Endothelial cell of umbilical vein (primary cell): ENCODE measurements around the gene PSMB5. TPM values are rescaled to one million over a fixed set of nuclear protein-coding genes. Genes with fewer than 3 reads are reported as not detected.

Experiments
- BruUV-seq: library from RNA; stranded (reverse); fragments of 400-500 nt; replicated peaks from 2 replicates; lab custom pipeline; 2021; lab: Mats Ljungman, UMichigan
- CTCF ChIA-PET: fragments of 300-600, 350-600 bp; sonication (Branson Sonifier 250); formaldehyde crosslinking; loops from one replicate; lab custom pipeline; 2021; ENCODE audit warnings: antibody characterized with exemption, inconsistent platforms; lab: Charles Lee
- POLR2A ChIA-PET: fragments of 300-600, 350-600 bp; sonication (Branson Sonifier 250); formaldehyde crosslinking; loops from one replicate; lab custom pipeline; 2021; ENCODE audit warnings: antibody characterized with exemption, inconsistent platforms; lab: Charles Lee
- DNase-seq: peaks from one replicate; pipeline ENCODE4 v3.0.0-alpha.2; 2011; ENCODE audit warnings: low read depth, low spot score
- FAIRE-seq: peaks from 2 replicates; lab custom pipeline; 2011; peaks lifted over from hg19 to GRCh38; lab: Jason Lieb, UNC
- H2AFZ ChIP-seq: 2 replicates; pipeline ENCODE4 v1.6.0; 2012; ENCODE audit warnings: low read depth, low read length, control low read depth, inconsistent platforms
- H3K27ac ChIP-seq: 2 replicates; pipeline ENCODE4 v1.5.1; 2011; ENCODE audit warnings: low read depth, mild to moderate bottlenecking, control low read depth, low read length, moderate library complexity; ENCODE audit not compliant: insufficient read depth
- H3K27me3 ChIP-seq, 2 experiments: 2 replicates each; pipeline versions ENCODE4 v1.6.0 to v1.6.1; 2011; ENCODE audit warnings: low read length in 2 of 2, mixed read lengths in 1 of 2; ENCODE audit not compliant: control insufficient read depth in 2 of 2, insufficient read depth in 2 of 2
- H3K36me3 ChIP-seq, 2 experiments: 2 replicates in 1 of 2; 3 replicates in 1 of 2; pipeline ENCODE4 v1.5.1; 2011; ENCODE audit warnings: low read length in 2 of 2, mild to moderate bottlenecking in 1 of 2, moderate library complexity in 1 of 2; ENCODE audit not compliant: control insufficient read depth in 2 of 2, insufficient read depth in 2 of 2; ENCODE audit errors: extremely low read depth in 1 of 2
- H3K4me1 ChIP-seq: 3 replicates; pipeline ENCODE4 v1.5.1; 2011; ENCODE audit warnings: mild to moderate bottlenecking, low read length; ENCODE audit not compliant: control insufficient read depth, insufficient read depth; ENCODE audit errors: extremely low read depth
- H3K4me2 ChIP-seq: 2 replicates; pipeline ENCODE4 v1.6.1; 2011; ENCODE audit warnings: low read length, control low read depth, mixed read lengths; ENCODE audit not compliant: insufficient read depth
- H3K4me3 ChIP-seq, 3 experiments: fragments of 200-600 bp in 1 of 3; sonication (generic), shearing (Covaris generic) in 1 of 3; replicated peaks in 1 of 3; 2 replicates each; pipeline ENCODE4 v1.5.1; 2011 to 2016; ENCODE audit warnings: control low read depth in 3 of 3, low read length in 3 of 3, mild to moderate bottlenecking in 2 of 3, inconsistent platforms in 1 of 3, low read depth in 1 of 3, moderate library complexity in 1 of 3; ENCODE audit not compliant: insufficient read depth in 1 of 3
- H3K79me2 ChIP-seq: 2 replicates; pipeline ENCODE4 v1.6.0; 2012; ENCODE audit warnings: low read length, inconsistent platforms; ENCODE audit not compliant: control insufficient read depth, insufficient read depth
- H3K9ac ChIP-seq: replicated peaks from 2 replicates; pipeline ENCODE3; 2011; ENCODE audit warnings: low read length, control low read depth; ENCODE audit not compliant: insufficient read depth; ENCODE audit errors: extremely low read depth
- H3K9me1 ChIP-seq: replicated peaks from 3 replicates; pipeline ENCODE4 v1.6.0; 2011; ENCODE audit warnings: mild to moderate bottlenecking, low read length; ENCODE audit not compliant: control insufficient read depth, insufficient read depth; ENCODE audit errors: extremely low read depth
- H3K9me3 ChIP-seq: replicated peaks from 2 replicates; pipeline ENCODE4 v1.5.1; 2012; ENCODE audit warnings: low read length, inconsistent platforms; ENCODE audit not compliant: control insufficient read depth, insufficient read depth
- H4K20me1 ChIP-seq: replicated peaks from 2 replicates; pipeline ENCODE3; 2011; ENCODE audit warnings: mild to moderate bottlenecking, low read length; ENCODE audit not compliant: control insufficient read depth, insufficient read depth; ENCODE audit errors: extremely low read depth
- EZH2 ChIP-seq: IDR thresholded peaks from 2 replicates; pipeline ENCODE4 v1.6.1; 2012; ENCODE audit warnings: borderline replicate concordance, low read depth, mild to moderate bottlenecking, moderate library complexity, low read length, inconsistent platforms; ENCODE audit not compliant: severe bottlenecking
- FOS ChIP-seq: IDR thresholded peaks from 2 replicates; pipeline ENCODE4 v1.6.1; 2011; ENCODE audit warnings: mild to moderate bottlenecking, low read length, moderate library complexity, borderline replicate concordance; ENCODE audit not compliant: insufficient read depth
- GATA2 ChIP-seq: IDR thresholded peaks from 2 replicates; pipeline ENCODE4 v1.7.0; 2011; ENCODE audit warnings: low read depth, mild to moderate bottlenecking, moderate library complexity, mixed read lengths, low read length; ENCODE audit not compliant: insufficient read length, insufficient read depth
- MYC ChIP-seq: IDR thresholded peaks from one replicate; pipeline ENCODE4 v1.6.1; 2011; ENCODE audit warnings: mild to moderate bottlenecking, low read depth, low read length
- POLR2A ChIP-seq: IDR thresholded peaks from 2 replicates; pipeline ENCODE4 v1.6.1; 2012; ENCODE audit warnings: low read depth, mild to moderate bottlenecking, control low read depth, low read length
- POLR2AphosphoS5 ChIP-seq: IDR thresholded peaks from 2 replicates; pipeline ENCODE4 v1.6.1; 2012; ENCODE audit warnings: low read depth, mild to moderate bottlenecking, control low read depth, low read length, moderate library complexity; ENCODE audit not compliant: insufficient read depth
- dilution Hi-C: fragments of 300-500 bp; cut with MboI; formaldehyde crosslinking; loops from one replicate; pipeline ENCODE4 v1.15.0; 2019; ENCODE audit warnings: low sequenced_read_pairs; ENCODE audit not compliant: extremely low pct_ligation_motif_present
- intact Hi-C: fragments of 100-400 bp; cut with micrococcal nuclease; formaldehyde crosslinking; loops from one replicate; pipeline ENCODE4 v1.10.0; 2022
- polyA plus RNA-seq, 4 experiments: library from polyadenylated mRNA; depleted of rRNA in 3 of 4; stranded (reverse) in 3 of 4; unstranded in 1 of 4; fragments of >200 nt; gene quantifications; 2 replicates each; pipeline versions ENCODE4 v1.2.1 to v1.2.3, GENCODE V29; 2011 to 2012; ENCODE audit warnings: missing spikeins in 1 of 4
- total RNA-seq: library from RNA; stranded (reverse); gene quantifications from 2 replicates; pipeline ENCODE4 v1.2.3, GENCODE V29; 2021
- TF ChIP-seq, protein P1 (sequence below), 2 donors: IDR thresholded peaks; 1 replicate in 1 of 2; 2 replicates in 1 of 2; pipeline ENCODE4 v1.5.1; 2011; ENCODE audit warnings: low read length in 2 of 2, mild to moderate bottlenecking in 2 of 2, moderate library complexity in 2 of 2, control low read depth in 1 of 2, inconsistent platforms in 1 of 2, low read depth in 1 of 2; ENCODE audit not compliant: insufficient read depth in 1 of 2; ENCODE audit errors: extremely low read depth in 1 of 2

The PSMB5 gene
- total and polyA plus RNA-seq, 2 donors (not counting 3 experiments of a cell fraction or from before 2014, with no cell fraction given) = 236 to 464 TPM

GRCh38 chr14:22977434-22977683, 57.3 kb downstream of the PSMB5 start:
- dilution Hi-C loops = no loop called here
- H3K9me1 ChIP-seq = no peaks in the 10 kb centered on the region
- peaks cover 46% of the 10 kb centered on the region for H3K79me2 ChIP-seq

More at GRCh38 chr14:22977434-22977683, 57.3 kb downstream of the PSMB5 start:
- peak overlapping the region in 1 of 3 experiments; percentile 4 for H3K4me3 ChIP-seq
- no peak overlapping the region for H2AFZ ChIP-seq
- H3K4me2 ChIP-seq = peak overlapping the region; percentile 57
- CTCF ChIA-PET = interaction anchor here (0.9 to 3.0 kb wide), 10 partner anchors 9 to 105 kb away, joined by 3 to 39 read pairs (median 6); partner anchors contain the start of genes CDH24 and PRMT5
- POLR2A ChIA-PET = interaction anchor here (0.5 to 1.5 kb wide), 3 partner anchors 9 to 406 kb away, joined by 3 to 9 read pairs (median 5); partner anchors contain the start of gene PRMT5
- H3K9me3 ChIP-seq = no peaks in the 10 kb centered on the region
- peak overlapping the region; percentile 69 for H3K9ac ChIP-seq
- H3K36me3 ChIP-seq = peaks cover 19 to 26% of the 10 kb centered on the region in 2 experiments
- peaks cover 50% of the 10 kb centered on the region for H3K4me1 ChIP-seq
- DNase-seq (no peak), FAIRE-seq (no peak)
- no peaks in the 10 kb centered on the region for H3K27me3 ChIP-seq
- TF ChIP-seq MYC = no peak
- TF ChIP-seq GATA2 = no peak
- no peak for TF ChIP-seq POLR2A
- TF ChIP-seq, protein P1, sequence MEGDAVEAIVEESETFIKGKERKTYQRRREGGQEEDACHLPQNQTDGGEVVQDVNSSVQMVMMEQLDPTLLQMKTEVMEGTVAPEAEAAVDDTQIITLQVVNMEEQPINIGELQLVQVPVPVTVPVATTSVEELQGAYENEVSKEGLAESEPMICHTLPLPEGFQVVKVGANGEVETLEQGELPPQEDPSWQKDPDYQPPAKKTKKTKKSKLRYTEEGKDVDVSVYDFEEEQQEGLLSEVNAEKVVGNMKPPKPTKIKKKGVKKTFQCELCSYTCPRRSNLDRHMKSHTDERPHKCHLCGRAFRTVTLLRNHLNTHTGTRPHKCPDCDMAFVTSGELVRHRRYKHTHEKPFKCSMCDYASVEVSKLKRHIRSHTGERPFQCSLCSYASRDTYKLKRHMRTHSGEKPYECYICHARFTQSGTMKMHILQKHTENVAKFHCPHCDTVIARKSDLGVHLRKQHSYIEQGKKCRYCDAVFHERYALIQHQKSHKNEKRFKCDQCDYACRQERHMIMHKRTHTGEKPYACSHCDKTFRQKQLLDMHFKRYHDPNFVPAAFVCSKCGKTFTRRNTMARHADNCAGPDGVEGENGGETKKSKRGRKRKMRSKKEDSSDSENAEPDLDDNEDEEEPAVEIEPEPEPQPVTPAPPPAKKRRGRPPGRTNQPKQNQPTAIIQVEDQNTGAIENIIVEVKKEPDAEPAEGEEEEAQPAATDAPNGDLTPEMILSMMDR (IDR thresholded peaks at IDR 0.05; ENCODE audit: extremely low read depth in 1 of 2, insufficient read depth in 1 of 2, low read depth in 1 of 2, low read length in 2 of 2) = no peak
- TF ChIP-seq EZH2 = no peak
- no peak for TF ChIP-seq FOS
- TF ChIP-seq POLR2AphosphoS5 = no peak
- peak overlapping the region; percentile 80 for H3K27ac ChIP-seq
- H4K20me1 ChIP-seq = no peaks in the 10 kb centered on the region
- intact Hi-C loops = loop anchor here (2.0 kb wide), 1 partner anchor 21 kb away; the partner anchor contains the start of gene HAUS4
- BruUV-seq = no TSS peak
